Measurements from ENCODE around the gene USP9X. TPM values are rescaled to one million over a fixed set of nuclear protein-coding genes. Genes with fewer than 3 reads are reported as not detected.
A peak's percentile ranks its signal among the peaks of the same experiment; 100 is the strongest.
"Not testable (repeated sequence)": the region's sequence is repeated elsewhere in the genome, so short reads cannot be mapped to it uniquely, and the experiment has no call there.

Gene USP9X
- total RNA-seq, 1 donor from 2014 or later: 59.4 TPM

DNA sequence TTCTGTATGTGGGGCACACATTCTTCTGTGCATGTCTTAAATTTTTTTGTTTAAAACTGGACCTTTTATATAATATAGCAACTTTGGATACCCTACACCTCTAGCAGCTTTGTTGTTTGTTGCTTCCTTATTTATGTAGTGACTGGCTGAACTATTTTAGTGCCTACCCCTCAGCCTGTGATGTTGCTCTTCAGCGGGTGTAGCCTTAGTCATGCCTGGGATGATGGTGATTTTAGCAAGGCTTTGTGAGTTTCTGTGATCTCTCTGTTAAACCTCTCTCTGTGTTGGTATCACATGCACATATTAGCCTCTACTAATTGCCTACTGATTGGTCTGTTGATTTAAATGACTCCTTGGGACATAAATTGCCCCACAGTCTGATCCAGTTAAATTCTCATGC, 22.8 kb downstream of the USP9X start:
- H3K27me3 Mint-ChIP-seq: no peaks in the 10 kb centered on the region
- TF ChIP-seq, protein P1, sequence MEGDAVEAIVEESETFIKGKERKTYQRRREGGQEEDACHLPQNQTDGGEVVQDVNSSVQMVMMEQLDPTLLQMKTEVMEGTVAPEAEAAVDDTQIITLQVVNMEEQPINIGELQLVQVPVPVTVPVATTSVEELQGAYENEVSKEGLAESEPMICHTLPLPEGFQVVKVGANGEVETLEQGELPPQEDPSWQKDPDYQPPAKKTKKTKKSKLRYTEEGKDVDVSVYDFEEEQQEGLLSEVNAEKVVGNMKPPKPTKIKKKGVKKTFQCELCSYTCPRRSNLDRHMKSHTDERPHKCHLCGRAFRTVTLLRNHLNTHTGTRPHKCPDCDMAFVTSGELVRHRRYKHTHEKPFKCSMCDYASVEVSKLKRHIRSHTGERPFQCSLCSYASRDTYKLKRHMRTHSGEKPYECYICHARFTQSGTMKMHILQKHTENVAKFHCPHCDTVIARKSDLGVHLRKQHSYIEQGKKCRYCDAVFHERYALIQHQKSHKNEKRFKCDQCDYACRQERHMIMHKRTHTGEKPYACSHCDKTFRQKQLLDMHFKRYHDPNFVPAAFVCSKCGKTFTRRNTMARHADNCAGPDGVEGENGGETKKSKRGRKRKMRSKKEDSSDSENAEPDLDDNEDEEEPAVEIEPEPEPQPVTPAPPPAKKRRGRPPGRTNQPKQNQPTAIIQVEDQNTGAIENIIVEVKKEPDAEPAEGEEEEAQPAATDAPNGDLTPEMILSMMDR (conservative IDR thresholded peaks at IDR 0.05): no peak
- peak overlapping the region; percentile 83 for H3K27ac Mint-ChIP-seq
- no peak for DNase-seq (ENCODE audit: extremely low spot score, unreplicated experiment)
- peak overlapping the region; percentile 60 for H3K4me3 Mint-ChIP-seq
- no peaks in the 10 kb centered on the region for H3K9me3 Mint-ChIP-seq
- H3K36me3 Mint-ChIP-seq: peaks cover 14% of the 10 kb centered on the region
- H3K4me1 Mint-ChIP-seq (ENCODE audit: unreplicated experiment): peaks cover 22% of the 10 kb centered on the region

DNA sequence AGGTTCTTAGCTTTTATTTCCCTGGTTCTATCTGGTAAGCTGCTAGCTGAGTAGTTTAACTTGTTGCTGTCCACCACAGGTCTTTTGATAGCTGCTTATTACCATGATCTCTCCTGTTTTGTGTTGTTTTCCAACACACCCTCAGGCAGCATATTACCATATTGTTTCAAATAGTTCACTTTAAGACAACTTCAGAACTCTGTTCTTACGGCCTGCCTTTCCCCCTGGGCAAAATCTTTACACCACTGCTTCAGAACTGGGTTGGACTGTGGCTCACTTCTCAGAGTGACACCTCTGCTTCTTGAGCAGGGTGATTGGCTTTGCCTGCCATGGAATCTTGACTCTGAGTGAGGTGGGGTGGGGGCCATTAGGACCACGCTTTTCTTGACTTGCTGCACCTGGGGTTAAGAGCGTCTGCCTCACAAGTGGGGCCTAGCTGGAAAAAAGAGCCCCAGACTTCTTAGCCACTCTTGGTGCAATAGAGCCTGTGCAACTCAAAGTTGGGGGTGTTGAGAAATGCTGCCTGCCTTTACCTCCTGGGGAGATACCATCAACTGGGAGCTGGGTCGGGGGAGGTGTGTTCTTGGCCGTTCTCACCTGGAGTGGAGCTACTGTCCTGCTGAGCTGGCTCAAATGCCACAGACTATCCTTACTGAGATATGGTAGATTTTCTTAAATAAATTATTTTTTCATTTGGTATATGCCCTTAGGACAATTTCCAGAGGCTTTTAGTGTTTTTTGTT, 23.4 kb downstream of the USP9X start:
- Mint-ChIP-seq H3K4me3 (peak overlapping the region; percentile 60), H3K36me3 (peaks cover 14% of the 10 kb centered on the region), H3K4me1 (ENCODE audit: unreplicated experiment) (peaks cover 22% of the 10 kb centered on the region), H3K9me3 (no peaks in the 10 kb centered on the region), H3K27me3 (no peaks in the 10 kb centered on the region), H3K27ac (peak overlapping the region; percentile 83)
- DNase-seq (ENCODE audit: extremely low spot score, unreplicated experiment): no peak
- TF ChIP-seq, protein P1 (conservative IDR thresholded peaks at IDR 0.05): no peak

- Mint-ChIP-seq H3K36me3 (peaks cover 10% of the 10 kb centered on the region), H3K27me3 (no peaks in the 10 kb centered on the region), H3K9me3 (no peaks in the 10 kb centered on the region), H3K4me3 (no peak overlapping the region), H3K27ac (no peak overlapping the region), H3K4me1 (ENCODE audit: unreplicated experiment) (peaks cover 26% of the 10 kb centered on the region)
- no peak for DNase-seq (ENCODE audit: extremely low spot score, unreplicated experiment)
- TF ChIP-seq, protein P1 (conservative IDR thresholded peaks at IDR 0.05): no peak
Observed at GRCh38 chrX:41110801-41111625, 25.8 kb downstream of the USP9X start.

DNA sequence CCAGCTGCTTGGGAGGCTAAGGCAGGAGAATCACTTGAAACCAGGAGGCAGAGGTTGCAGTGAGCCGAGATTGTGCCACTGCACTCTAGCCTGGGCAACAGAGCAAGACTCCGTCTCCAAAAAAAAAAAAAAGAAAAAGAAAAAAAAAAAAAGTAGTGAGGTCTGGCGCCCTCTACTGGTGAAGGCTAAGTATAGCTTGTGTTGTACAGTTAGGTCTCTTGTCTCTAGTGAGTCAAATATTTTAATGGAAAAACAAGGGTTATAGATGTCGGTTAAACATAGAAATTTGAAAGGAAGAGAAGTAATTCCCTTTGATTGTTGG, 29.8 kb downstream of the USP9X start:
- not testable (repeated sequence) for H3K4me3 Mint-ChIP-seq; H3K36me3 Mint-ChIP-seq; H3K27me3 Mint-ChIP-seq; H3K9me3 Mint-ChIP-seq; DNase-seq (ENCODE audit: extremely low spot score, unreplicated experiment); H3K27ac Mint-ChIP-seq
- TF ChIP-seq, protein P1 (conservative IDR thresholded peaks at IDR 0.05): peak; percentile 85
- H3K4me1 Mint-ChIP-seq (ENCODE audit: unreplicated experiment): peaks cover 15% of the 10 kb centered on the region

- TF ChIP-seq, protein P1 (conservative IDR thresholded peaks at IDR 0.05): no peak
- peak overlapping the region; percentile 32 for H3K4me3 Mint-ChIP-seq
- DNase-seq (ENCODE audit: extremely low spot score, unreplicated experiment): no peak
- H3K9me3 Mint-ChIP-seq: peaks cover 6% of the 10 kb centered on the region
- H3K27ac Mint-ChIP-seq: peak overlapping the region; percentile 42
- peaks cover 11% of the 10 kb centered on the region for H3K4me1 Mint-ChIP-seq (ENCODE audit: unreplicated experiment)
- H3K36me3 Mint-ChIP-seq: peaks cover 7% of the 10 kb centered on the region
- H3K27me3 Mint-ChIP-seq: no peaks in the 10 kb centered on the region
Observed at GRCh38 chrX:41116948-41117347, 31.7 kb downstream of the USP9X start.
